ENCODE results near the gene WAPL. TPM values are rescaled to one million over a fixed set of nuclear protein-coding genes. Genes with fewer than 3 reads are reported as not detected.

WAPL gene
- total and polyA plus RNA-seq, 2 experiments from 2014 or later: 15.2 to 27.9 TPM

GRCh38 chr10:86449926-86450558, 71.5 kb downstream of the WAPL start:
- Histone ChIP-seq H3K36me3 (peaks cover 60% of the 10 kb centered on the region), H3K4me1 (ENCODE audit: low read depth) (no peaks in the 10 kb centered on the region), H3K27ac (no peak overlapping the region), H3K9me3 (ENCODE audit: low read depth) (no peaks in the 10 kb centered on the region), H3K4me3 (no peak overlapping the region), H3K27me3 (no peaks in the 10 kb centered on the region)
- TF ChIP-seq CTCF (IDR thresholded peaks at IDR 0.05; ENCODE audit: low read depth, low read length): no peak
- no peak for DNase-seq (ENCODE audit: low read depth in 1 of 2, low spot score in 1 of 2)

GRCh38 chr10:86447432-86447831, 74.2 kb downstream of the WAPL start:
- no peak for DNase-seq (ENCODE audit: low read depth in 1 of 2, low spot score in 1 of 2)
- no peak for TF ChIP-seq CTCF (IDR thresholded peaks at IDR 0.05; ENCODE audit: low read depth, low read length)
- Histone ChIP-seq H3K27ac (no peak overlapping the region), H3K9me3 (ENCODE audit: low read depth) (no peaks in the 10 kb centered on the region), H3K4me1 (ENCODE audit: low read depth) (no peaks in the 10 kb centered on the region), H3K27me3 (no peaks in the 10 kb centered on the region), H3K4me3 (no peak overlapping the region), H3K36me3 (peaks cover 60% of the 10 kb centered on the region)

DNA sequence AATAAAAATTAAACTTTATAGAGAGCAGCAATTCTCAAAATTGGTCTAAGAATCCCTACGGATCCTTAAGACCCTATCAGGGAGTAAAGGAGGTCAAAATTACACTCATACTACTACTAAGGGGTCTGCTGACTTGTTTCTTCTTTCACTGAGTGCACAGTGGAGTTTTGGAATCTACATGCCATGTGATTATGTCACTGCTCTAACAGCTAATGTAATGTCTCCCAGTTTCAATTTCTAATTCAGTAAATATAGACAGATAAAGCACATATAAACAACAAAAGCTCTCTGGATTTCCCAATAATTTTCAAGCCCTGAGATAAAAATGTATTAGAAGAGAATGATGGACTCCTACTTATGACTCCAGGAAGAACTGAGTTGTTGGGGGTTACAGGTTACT, 74.6 kb downstream of the WAPL start:
- TF ChIP-seq CTCF (IDR thresholded peaks at IDR 0.05; ENCODE audit: low read depth, low read length): no peak
- H3K27ac ChIP-seq: no peak overlapping the region
- H3K9me3 ChIP-seq (ENCODE audit: low read depth): no peaks in the 10 kb centered on the region
- H3K4me1 ChIP-seq (ENCODE audit: low read depth): no peaks in the 10 kb centered on the region
- H3K27me3 ChIP-seq: no peaks in the 10 kb centered on the region
- DNase-seq (ENCODE audit: low read depth in 1 of 2, low spot score in 1 of 2): peak in 1 of 2 donors; percentile 2
- H3K36me3 ChIP-seq: peaks cover 62% of the 10 kb centered on the region
- H3K4me3 ChIP-seq: no peak overlapping the region

DNA sequence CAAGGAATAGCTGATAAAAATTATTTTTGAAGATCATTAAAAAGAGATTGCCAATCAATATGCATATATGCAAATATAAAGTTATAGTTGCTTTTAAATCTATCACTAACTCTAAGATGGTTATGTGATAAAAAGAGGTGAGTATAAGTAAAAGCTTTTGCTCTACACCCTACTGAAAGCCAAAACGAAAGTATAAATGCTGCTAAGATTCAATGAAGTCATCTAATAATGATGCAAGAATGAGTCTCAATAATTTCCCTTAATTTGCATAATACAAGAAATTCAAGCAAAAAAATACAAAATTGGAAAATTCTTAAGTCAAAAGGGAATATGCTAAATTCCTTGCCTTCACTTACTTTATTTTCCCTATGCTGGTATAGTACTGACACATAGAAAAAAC, 75.2 kb downstream of the WAPL start:
- H3K36me3 ChIP-seq: peaks cover 62% of the 10 kb centered on the region
- no peaks in the 10 kb centered on the region for H3K4me1 ChIP-seq (ENCODE audit: low read depth)
- no peak for TF ChIP-seq CTCF (IDR thresholded peaks at IDR 0.05; ENCODE audit: low read depth, low read length)
- DNase-seq (ENCODE audit: low read depth in 1 of 2, low spot score in 1 of 2): peak in 1 of 2 donors; percentile 3
- no peak overlapping the region for H3K4me3 ChIP-seq
- H3K27me3 ChIP-seq: no peaks in the 10 kb centered on the region
- no peak overlapping the region for H3K27ac ChIP-seq
- H3K9me3 ChIP-seq (ENCODE audit: low read depth): no peaks in the 10 kb centered on the region

DNA sequence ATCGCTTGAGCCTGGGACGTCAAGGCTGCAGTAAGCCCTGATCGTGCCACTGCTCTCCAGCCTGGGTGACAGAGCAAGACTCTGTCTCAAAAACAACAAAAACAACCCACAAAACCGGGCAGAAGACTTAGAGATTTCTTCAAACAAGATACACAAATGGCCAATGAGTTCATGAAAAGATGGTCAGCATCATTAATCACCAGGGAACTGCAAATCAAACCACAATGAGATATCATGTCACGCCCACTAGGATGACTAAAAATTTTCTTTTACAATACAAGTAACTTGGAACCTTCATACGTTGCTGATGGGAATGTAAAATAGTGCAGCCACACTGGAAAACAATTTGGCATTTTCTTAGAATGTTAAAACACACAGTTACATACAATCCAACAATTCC, 77.7 kb downstream of the WAPL start:
- no peak for TF ChIP-seq CTCF (IDR thresholded peaks at IDR 0.05; ENCODE audit: low read depth, low read length)
- H3K27ac ChIP-seq: no peak overlapping the region

More for the DNA sequence above, 77.7 kb downstream of the WAPL start:
- H3K4me1 ChIP-seq (ENCODE audit: low read depth): no peaks in the 10 kb centered on the region
- peak in 1 of 2 donors; percentile 58 for DNase-seq (ENCODE audit: low read depth in 1 of 2, low spot score in 1 of 2)
- no peak overlapping the region for H3K4me3 ChIP-seq
- H3K9me3 ChIP-seq (ENCODE audit: low read depth): no peaks in the 10 kb centered on the region
- peaks cover 45% of the 10 kb centered on the region for H3K36me3 ChIP-seq
- H3K27me3 ChIP-seq: no peaks in the 10 kb centered on the region

Data from cardiac muscle cell (in vitro differentiated cells and primary cell).